Occipital lobe (tissue), 2 donors: Measurements from ENCODE around the gene OBI1. TPM values are rescaled to one million over a fixed set of nuclear protein-coding genes. Genes with fewer than 3 reads are reported as not detected.

Experiments
- DNase-seq: peaks from one replicate; lab custom pipeline; 2025; lab: John Stamatoyannopoulos, UW
- total RNA-seq: library from RNA; depleted of rRNA; stranded (reverse); fragments of >200 nt; gene quantifications from one replicate; pipeline ENCODE4 v1.2.3, GENCODE V29; 2014

Gene OBI1
- total RNA-seq, 1 donor from 2014 or later: 76.0 TPM

GRCh38 chr13:78592584-78592983 lies 66.4 kb downstream of the OBI1 start:
- DNase-seq: no peak

DNA sequence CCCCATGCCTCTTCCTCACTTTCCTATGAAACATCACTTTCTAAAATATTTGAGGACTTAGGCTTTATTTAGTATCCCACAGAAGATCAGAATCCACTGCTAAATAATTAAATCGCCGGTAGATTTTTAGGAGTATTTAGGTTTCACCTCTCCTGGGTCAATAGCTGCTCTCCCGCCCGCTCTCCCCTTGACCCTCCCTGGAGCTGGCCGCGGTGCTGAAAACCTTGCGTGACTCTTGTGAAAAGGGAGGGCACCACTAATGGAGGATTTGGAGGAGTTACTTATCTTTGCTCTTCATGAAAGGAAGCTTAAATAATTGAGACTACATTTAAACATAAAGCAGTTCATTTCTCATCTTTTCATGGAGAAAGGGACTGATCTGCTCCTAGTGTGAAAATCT lies 69.7 kb downstream of the OBI1 start:
- no peak for DNase-seq

GRCh38 chr13:78587395-78587794 lies 71.6 kb downstream of the OBI1 start:
- DNase-seq: no peak

GRCh38 chr13:78586706-78587105 lies 72.2 kb downstream of the OBI1 start:
- DNase-seq: no peak

DNA sequence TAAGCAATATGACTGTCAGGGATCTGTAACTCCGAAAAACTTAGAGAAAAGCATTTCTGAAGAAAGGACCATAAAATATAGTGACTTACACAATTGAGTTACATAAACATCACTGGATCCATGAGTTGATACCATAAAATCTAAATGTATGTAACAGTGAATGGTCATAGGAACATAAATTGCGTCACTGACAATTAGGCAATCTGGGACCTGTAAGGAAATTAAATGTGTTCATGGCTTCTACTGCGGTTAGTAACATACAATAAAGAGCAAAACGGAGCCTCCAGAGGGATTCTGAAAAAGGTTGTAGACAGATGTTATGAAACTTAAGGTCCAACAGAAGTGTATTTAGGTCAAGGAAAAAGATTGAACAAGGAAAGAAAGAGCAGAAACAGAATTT lies 82.7 kb downstream of the OBI1 start:
- no peak for DNase-seq

DNA sequence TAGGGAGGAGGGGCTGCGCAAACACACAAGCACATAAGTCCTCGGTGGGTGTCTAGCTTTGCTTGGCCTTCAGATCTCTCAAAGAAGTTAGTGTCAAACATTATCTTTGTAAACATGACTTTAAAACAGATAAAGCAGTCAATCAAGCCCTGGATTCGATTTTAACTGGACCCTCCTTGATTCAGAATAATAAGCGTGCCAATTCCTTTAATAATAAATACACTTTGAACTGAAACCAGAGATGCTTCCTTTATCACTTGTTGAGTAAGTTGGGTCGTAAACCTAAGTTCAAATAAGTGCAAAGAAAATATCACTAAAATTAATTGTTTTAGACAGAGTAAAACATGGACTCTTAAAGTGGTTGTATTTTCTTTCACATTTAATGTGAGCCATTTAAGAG lies 86.5 kb downstream of the OBI1 start:
- no peak for DNase-seq

DNA sequence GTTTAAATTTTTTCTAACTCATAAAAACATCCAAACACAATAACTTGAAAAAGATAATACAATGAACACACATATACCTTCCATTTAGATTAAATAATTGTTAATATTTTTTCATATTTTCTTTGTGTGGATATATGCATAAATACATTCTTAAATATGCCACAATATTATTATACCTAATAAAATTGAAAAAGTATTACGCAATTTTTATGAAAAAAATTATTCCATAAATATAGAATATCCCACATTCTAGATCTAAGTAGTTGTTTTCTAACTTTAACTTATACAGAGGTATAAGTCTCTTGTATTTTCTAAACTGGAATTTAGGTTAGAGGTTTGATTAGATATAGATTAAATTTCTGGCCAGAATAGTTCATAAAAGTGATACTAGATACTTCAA lies 89.9 kb downstream of the OBI1 start:
- no peak for DNase-seq

DNA sequence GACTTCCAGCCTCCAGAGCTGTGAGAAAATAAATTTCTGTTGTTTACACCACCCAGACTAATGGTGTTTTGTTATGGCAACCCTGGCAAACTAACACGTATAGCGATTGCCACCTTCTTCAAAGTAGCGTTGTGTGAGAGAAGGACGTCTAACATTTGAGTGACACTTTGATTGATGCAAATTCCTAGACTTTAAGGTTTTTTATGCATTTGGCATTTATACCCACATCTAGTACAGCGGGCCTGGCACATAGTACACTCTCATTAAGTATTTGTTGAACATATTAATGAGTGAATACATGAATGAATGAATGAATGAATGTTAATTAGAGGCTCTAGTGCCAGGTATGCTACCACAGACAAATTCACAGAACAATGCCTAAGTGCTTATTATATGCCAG lies 92.3 kb downstream of the OBI1 start:
- no peak for DNase-seq

Other genes with a start within 250 kb of the OBI1 start
- gene POU4F1, start 55.6 kb downstream of the OBI1 start, total RNA-seq: under 0.01 TPM